Activated CD8-positive, alpha-beta T cell treated with anti-CD3 and anti-CD28 coated beads for 36 hours (primary cell): ENCODE measurements around the gene RAC3. TPM values are rescaled to one million over a fixed set of nuclear protein-coding genes. Genes with fewer than 3 reads are reported as not detected.

Experiments
- ATAC-seq: fragments of 200-7000 bp; cut with Tn5 transposase; one replicate; pipeline ENCODE4 v1.10.0; 2021; ENCODE audit warnings: mild to moderate bottlenecking, moderate library complexity
- CTCF ChIA-PET: fragments of 350-600 bp; sonication (Branson Sonifier 250); formaldehyde crosslinking; loops from one replicate; lab custom pipeline; 2021; ENCODE audit warnings: antibody characterized with exemption; lab: Charles Lee
- POLR2A ChIA-PET: fragments of 350-600 bp; sonication (Branson Sonifier 250); formaldehyde crosslinking; loops from one replicate; lab custom pipeline; 2021; ENCODE audit warnings: antibody characterized with exemption; lab: Charles Lee
- DNase-seq: peaks from one replicate; pipeline ENCODE4 v3.0.0-alpha.2; 2020
- H3K27ac Mint-ChIP-seq: one replicate; pipeline ENCODE4 v1.8.0; 2021; ENCODE audit warnings: mild to moderate bottlenecking, mixed read lengths
- H3K27me3 Mint-ChIP-seq: one replicate; pipeline ENCODE4 v1.8.0; 2021; ENCODE audit warnings: mixed read lengths
- H3K36me3 Mint-ChIP-seq: one replicate; pipeline ENCODE4 v1.8.0; 2021; ENCODE audit warnings: low read depth, mixed read lengths
- H3K4me1 Mint-ChIP-seq: one replicate; pipeline ENCODE4 v1.8.0; 2021; ENCODE audit warnings: low read depth, mixed read lengths
- H3K4me3 Mint-ChIP-seq: one replicate; pipeline ENCODE4 v1.8.0; 2021; ENCODE audit warnings: mild to moderate bottlenecking, moderate library complexity, mixed read lengths
- H3K9me3 Mint-ChIP-seq: one replicate; pipeline ENCODE4 v1.8.0; 2021; ENCODE audit warnings: mixed read lengths
- intact Hi-C: fragments of 100-400 bp; cut with micrococcal nuclease; formaldehyde crosslinking; loops from one replicate; pipeline ENCODE4 v1.10.0; 2022
- total RNA-seq, 2 experiments: library from RNA; stranded (reverse); gene quantifications; one replicate each; pipeline ENCODE4 v1.2.3, GENCODE V29; 2021
- TF ChIP-seq, protein P1 (sequence below): fragments of 200-600 bp; IDR thresholded peaks from one replicate; pipeline ENCODE4 v1.8.0; 2022; ENCODE audit warnings: antibody characterized with exemption, mild to moderate bottlenecking

Gene RAC3
- total RNA-seq, 2 experiments from 2014 or later: 5.5 to 5.8 TPM

DNA sequence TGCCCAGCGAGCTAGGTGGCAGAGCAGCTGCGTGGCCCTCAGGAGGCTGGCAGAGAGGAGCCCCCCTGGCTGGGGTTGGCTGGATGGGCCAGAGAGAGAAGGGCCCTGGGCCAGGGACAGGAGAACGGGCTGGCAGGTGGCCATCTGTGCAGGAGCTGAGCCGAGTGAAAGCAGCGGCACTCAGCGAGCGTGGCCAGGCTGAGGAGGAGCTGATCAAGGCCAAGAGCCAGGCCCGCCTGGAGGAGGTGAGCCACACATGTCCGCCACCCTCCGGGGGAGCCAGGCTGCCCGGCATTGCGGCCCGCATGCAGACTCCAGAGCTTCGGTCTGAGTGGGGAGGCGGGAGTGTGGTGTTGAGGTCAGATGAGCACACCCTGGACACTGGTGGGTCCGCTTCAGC, 2.1 kb upstream of the RAC3 start:
- Mint-ChIP-seq H3K9me3 (no peaks in the 10 kb centered on the region), H3K36me3 (no peaks in the 10 kb centered on the region), H3K4me1 (peaks cover 7% of the 10 kb centered on the region), H3K4me3 (no peak overlapping the region), H3K27me3 (no peaks in the 10 kb centered on the region), H3K27ac (no peak overlapping the region)
- ATAC-seq: no peak
- ChIA-PET CTCF (interaction anchor here (0.8 to 3.8 kb wide), 17 partner anchors 9 to 292 kb away, joined by 3 to 28 read pairs (median 7); partner anchors contain the start of genes ASPSCR1, DUS1L and FASN), POLR2A (interaction anchor here (0.8 to 1.7 kb wide), 4 partner anchors 21 to 159 kb away, joined by 3 to 8 read pairs (median 4); partner anchors contain the start of gene ARHGDIA)
- no peak for DNase-seq
- intact Hi-C loops: loop anchor here (10.0 kb wide), 1 partner anchor 125 kb away; no protein-coding TSS in a partner anchor
- TF ChIP-seq, protein P1, sequence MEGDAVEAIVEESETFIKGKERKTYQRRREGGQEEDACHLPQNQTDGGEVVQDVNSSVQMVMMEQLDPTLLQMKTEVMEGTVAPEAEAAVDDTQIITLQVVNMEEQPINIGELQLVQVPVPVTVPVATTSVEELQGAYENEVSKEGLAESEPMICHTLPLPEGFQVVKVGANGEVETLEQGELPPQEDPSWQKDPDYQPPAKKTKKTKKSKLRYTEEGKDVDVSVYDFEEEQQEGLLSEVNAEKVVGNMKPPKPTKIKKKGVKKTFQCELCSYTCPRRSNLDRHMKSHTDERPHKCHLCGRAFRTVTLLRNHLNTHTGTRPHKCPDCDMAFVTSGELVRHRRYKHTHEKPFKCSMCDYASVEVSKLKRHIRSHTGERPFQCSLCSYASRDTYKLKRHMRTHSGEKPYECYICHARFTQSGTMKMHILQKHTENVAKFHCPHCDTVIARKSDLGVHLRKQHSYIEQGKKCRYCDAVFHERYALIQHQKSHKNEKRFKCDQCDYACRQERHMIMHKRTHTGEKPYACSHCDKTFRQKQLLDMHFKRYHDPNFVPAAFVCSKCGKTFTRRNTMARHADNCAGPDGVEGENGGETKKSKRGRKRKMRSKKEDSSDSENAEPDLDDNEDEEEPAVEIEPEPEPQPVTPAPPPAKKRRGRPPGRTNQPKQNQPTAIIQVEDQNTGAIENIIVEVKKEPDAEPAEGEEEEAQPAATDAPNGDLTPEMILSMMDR: no peak

DNA sequence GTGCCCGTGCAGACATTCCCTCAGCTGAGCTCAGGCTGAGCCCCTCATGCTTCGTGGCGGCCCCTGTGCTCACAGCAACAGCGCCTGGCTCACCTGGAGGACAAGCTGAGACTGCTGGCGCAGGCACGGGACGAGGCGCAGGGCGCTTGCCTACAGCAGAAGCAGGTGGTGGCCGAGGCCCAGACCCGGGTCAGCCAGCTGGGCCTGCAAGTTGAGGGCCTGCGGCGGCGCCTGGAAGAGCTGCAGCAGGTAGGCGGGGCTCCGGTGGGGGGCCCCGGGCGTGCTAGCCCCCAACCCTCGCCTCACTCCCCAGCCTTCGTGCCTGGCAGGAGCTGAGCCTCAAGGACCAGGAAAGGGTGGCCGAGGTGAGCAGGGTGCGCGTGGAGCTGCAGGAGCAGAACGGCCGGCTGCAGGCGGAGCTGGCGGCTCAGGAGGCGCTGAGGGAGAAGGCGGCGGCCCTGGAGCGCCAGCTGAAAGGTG, 1.4 kb upstream of the RAC3 start:
- Mint-ChIP-seq H3K27me3 (no peaks in the 10 kb centered on the region), H3K9me3 (no peaks in the 10 kb centered on the region), H3K27ac (no peak overlapping the region), H3K4me3 (no peak overlapping the region), H3K4me1 (peaks cover 7% of the 10 kb centered on the region), H3K36me3 (no peaks in the 10 kb centered on the region)
- ATAC-seq (no peak), DNase-seq (no peak)
- intact Hi-C loops: loop anchor here (10.0 kb wide), 1 partner anchor 125 kb away; no protein-coding TSS in a partner anchor
- POLR2A ChIA-PET: interaction anchor here (0.8 to 1.7 kb wide), 9 partner anchors 8 to 160 kb away, joined by 3 to 8 read pairs (median 4); partner anchors contain the start of genes ARHGDIA, CENPX and DUS1L
- TF ChIP-seq, protein P1: no peak
- CTCF ChIA-PET: interaction anchor here (0.7 to 3.8 kb wide), 39 partner anchors 10 to 463 kb away, joined by 3 to 28 read pairs (median 4); partner anchors contain the start of genes ASPSCR1, CD7, DUS1L and FASN

DNA sequence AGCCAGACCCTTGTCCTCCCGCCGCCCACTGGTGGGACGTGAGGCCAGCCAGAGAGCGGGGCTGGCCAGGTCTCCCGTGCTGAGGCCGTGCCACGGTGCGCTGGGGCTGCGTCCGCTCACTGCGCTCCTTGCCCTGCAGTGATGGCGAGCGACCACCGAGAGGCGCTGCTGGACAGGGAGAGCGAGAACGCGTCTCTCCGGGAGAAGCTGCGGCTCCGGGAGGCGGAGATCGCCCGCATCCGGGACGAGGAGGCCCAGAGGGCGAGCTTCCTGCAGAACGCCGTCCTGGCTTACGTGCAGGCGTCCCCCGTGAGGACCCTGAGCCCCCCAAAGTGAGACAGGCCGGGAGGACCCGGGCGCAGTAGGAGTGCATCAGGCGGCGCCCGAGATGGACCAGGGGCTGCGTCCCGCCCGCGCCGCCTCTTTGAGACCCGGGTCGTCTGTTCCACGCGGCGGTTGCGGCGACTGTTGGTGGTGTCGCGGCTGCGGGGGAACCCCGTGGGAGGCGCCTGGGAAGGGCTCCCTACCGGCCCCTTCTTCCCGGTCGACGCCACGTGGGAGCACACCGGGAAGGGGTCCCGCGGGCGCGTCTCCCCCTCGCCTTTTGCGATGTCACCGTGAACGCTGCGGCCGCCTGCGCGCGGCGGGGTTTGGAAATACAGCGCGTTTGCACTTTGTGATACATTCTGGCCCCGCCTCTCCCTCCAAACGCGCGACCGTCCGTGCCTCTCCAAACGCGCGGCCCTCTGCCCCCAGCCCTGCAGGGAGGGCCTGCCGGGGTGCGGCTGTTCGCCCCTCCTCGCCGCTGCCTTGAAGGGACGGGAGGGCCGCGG, 792 bp upstream of the RAC3 start:
- Mint-ChIP-seq H3K4me3 (peak overlapping the region; percentile 73), H3K27me3 (no peaks in the 10 kb centered on the region), H3K36me3 (peaks cover 5% of the 10 kb centered on the region), H3K4me1 (peaks cover 7% of the 10 kb centered on the region), H3K9me3 (no peaks in the 10 kb centered on the region), H3K27ac (no peak overlapping the region)
- ATAC-seq (peak; percentile 87), DNase-seq (peak; percentile 85)
- TF ChIP-seq, protein P1: peak; percentile 100
- intact Hi-C loops: no loop called here
- ChIA-PET POLR2A (interaction anchor here (0.9 to 1.7 kb wide), 7 partner anchors 9 to 160 kb away, joined by 3 to 8 read pairs (median 5); partner anchors contain the start of genes ARHGDIA, CENPX and DUS1L), CTCF (interaction anchor here (0.6 to 3.8 kb wide), 39 partner anchors 8 to 462 kb away, joined by 3 to 28 read pairs (median 4); partner anchors contain the start of genes ASPSCR1, CD7, DUS1L and FASN)

DNA sequence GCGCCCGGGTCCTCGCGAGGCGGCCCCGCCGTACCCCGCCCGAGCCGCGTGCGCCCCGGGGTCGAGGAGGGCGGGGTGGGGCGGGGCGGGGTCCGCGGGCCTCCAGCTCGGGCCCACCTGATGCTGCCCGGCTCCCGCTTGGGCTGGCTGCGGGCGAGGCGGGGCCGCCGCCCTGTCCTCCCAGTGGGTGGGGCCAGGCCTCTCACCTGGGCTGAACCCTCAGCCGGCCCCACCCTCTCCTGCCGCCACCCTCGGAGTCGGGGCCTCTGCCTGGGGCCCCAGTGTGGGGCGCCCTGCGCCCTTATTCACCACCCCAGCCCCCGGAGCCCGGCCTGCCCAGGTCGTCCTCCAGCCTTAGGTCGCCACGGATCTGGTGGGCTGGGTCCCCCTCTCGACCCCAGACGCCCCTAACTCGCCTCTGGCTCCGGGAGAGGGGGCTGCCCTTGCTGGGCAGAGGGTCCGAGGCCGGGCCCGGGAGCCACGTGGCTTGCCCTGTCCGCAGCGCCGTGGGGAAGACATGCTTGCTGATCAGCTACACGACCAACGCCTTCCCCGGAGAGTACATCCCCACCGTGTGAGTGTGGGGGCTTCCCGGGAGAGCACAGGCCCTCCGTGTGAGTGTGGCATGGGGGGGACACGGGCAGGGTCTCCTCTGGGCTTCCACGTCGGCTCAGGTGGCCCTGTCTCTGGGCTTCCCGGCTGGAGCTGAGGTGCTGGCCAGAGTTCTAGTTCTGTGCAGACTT, 578 bp downstream of the RAC3 start:
- POLR2A ChIA-PET: no interaction called here
- H3K9me3 Mint-ChIP-seq: no peaks in the 10 kb centered on the region

More for the DNA sequence above, 578 bp downstream of the RAC3 start:
- Mint-ChIP-seq H3K4me3 (peak overlapping the region; percentile 47), H3K27ac (no peak overlapping the region), H3K36me3 (peaks cover 6% of the 10 kb centered on the region), H3K4me1 (peaks cover 13% of the 10 kb centered on the region), H3K27me3 (no peaks in the 10 kb centered on the region)
- DNase-seq (peak; percentile 53), ATAC-seq (peak; percentile 48)
- CTCF ChIA-PET: interaction anchor here (1.1 to 3.8 kb wide), 2 partner anchors 9 to 73 kb away, joined by 3 to 18 read pairs; partner anchors contain the start of genes CENPX and LRRC45
- TF ChIP-seq, protein P1: no peak
- intact Hi-C loops: no loop called here
